ENCODE measurements around the gene KRTAP19-5. TPM values are rescaled to one million over a fixed set of nuclear protein-coding genes. Genes with fewer than 3 reads are reported as not detected.

Gene KRTAP19-5
- polyA plus RNA-seq, 4 donors, result not detected

Other genes with a start within 250 kb of the KRTAP19-5 start
- not detected for gene KRTAP24-1, start 219.2 kb downstream of the KRTAP19-5 start, polyA plus RNA-seq
- not detected for gene KRTAP25-1, start 212.6 kb downstream of the KRTAP19-5 start, polyA plus RNA-seq
- not detected for gene KRTAP26-1, start 181.8 kb downstream of the KRTAP19-5 start, polyA plus RNA-seq
- gene KRTAP27-1, start 164.4 kb downstream of the KRTAP19-5 start, polyA plus RNA-seq, result not detected
- gene KRTAP23-1, start 153.5 kb downstream of the KRTAP19-5 start, polyA plus RNA-seq, result not detected
- 1 to 10 TPM in 1 of 4 donors, not detected in 3; 2.0 TPM for gene KRTAP13-2, start 129.9 kb downstream of the KRTAP19-5 start, polyA plus RNA-seq
- not detected for gene KRTAP13-1, start 106.1 kb downstream of the KRTAP19-5 start, polyA plus RNA-seq
- gene KRTAP13-3, start 76.2 kb downstream of the KRTAP19-5 start, polyA plus RNA-seq, result not detected
- not detected for gene KRTAP13-4, start 71.9 kb downstream of the KRTAP19-5 start, polyA plus RNA-seq
- gene KRTAP15-1, start 61.9 kb downstream of the KRTAP19-5 start, polyA plus RNA-seq, result not detected
- gene KRTAP19-1, start 21.8 kb downstream of the KRTAP19-5 start, polyA plus RNA-seq, result not detected
- not detected for gene KRTAP19-2, start 14.7 kb downstream of the KRTAP19-5 start, polyA plus RNA-seq
- not detected for gene KRTAP19-3, start 10.1 kb downstream of the KRTAP19-5 start, polyA plus RNA-seq
- not detected for gene KRTAP19-4, start 5.0 kb downstream of the KRTAP19-5 start, polyA plus RNA-seq
- not detected for gene KRTAP19-6, start 39.7 kb upstream of the KRTAP19-5 start, polyA plus RNA-seq
- not detected for gene KRTAP19-7, start 59.2 kb upstream of the KRTAP19-5 start, polyA plus RNA-seq
- not detected for gene KRTAP22-2, start 88.3 kb upstream of the KRTAP19-5 start, polyA plus RNA-seq
- gene KRTAP6-3, start 90.3 kb upstream of the KRTAP19-5 start, polyA plus RNA-seq, result not detected
- not detected for gene KRTAP6-2, start 96.8 kb upstream of the KRTAP19-5 start, polyA plus RNA-seq
- gene KRTAP22-1, start 98.9 kb upstream of the KRTAP19-5 start, polyA plus RNA-seq, result not detected
- not detected for gene KRTAP6-1, start 111.8 kb upstream of the KRTAP19-5 start, polyA plus RNA-seq
- not detected for gene KRTAP20-1, start 114.3 kb upstream of the KRTAP19-5 start, polyA plus RNA-seq
- not detected for gene KRTAP20-4, start 118.5 kb upstream of the KRTAP19-5 start, polyA plus RNA-seq
- not detected for gene KRTAP20-2, start 133.1 kb upstream of the KRTAP19-5 start, polyA plus RNA-seq
- not detected for gene KRTAP20-3, start 140.7 kb upstream of the KRTAP19-5 start, polyA plus RNA-seq
- gene KRTAP21-3, start 216.6 kb upstream of the KRTAP19-5 start, polyA plus RNA-seq, result not detected
- not detected for gene KRTAP21-2, start 245.1 kb upstream of the KRTAP19-5 start, polyA plus RNA-seq